HCT116 (cell line): ENCODE measurements around the gene MAPKAP1.

Source experiments
- ATF3 ChIP-seq: IDR thresholded peaks from 2 replicates; pipeline ENCODE4 v1.6.1; 2012
- CTCF ChIP-seq, 3 experiments: fragments of 200-600 bp in 1 of 3; sonication (generic) in 1 of 3; IDR thresholded peaks in 2 of 3; conservative IDR thresholded peaks in 1 of 3; 2 replicates each; pipeline ENCODE4 v1.5.1; 2012 to 2017; ENCODE audit warnings: low read depth in 2 of 3, low read length in 2 of 3, antibody characterized with exemption in 1 of 3, borderline replicate concordance in 1 of 3, control low read depth in 1 of 3, mild to moderate bottlenecking in 1 of 3, mixed read lengths in 1 of 3, mixed run types in 1 of 3, moderate library complexity in 1 of 3; ENCODE audit not compliant: insufficient read depth in 1 of 3
- EZH2 ChIP-seq: fragments of 200-600 bp; sonication (generic); IDR thresholded peaks from 2 replicates; pipeline ENCODE4 v1.6.1; 2017; ENCODE audit warnings: antibody characterized with exemption, mixed run types
- EZH2phosphoT487 ChIP-seq: fragments of 200-600 bp; IDR thresholded peaks from 2 replicates; pipeline ENCODE4 v1.6.1; 2018; ENCODE audit warnings: antibody characterized with exemption, borderline replicate concordance
- FOSL1 ChIP-seq: IDR thresholded peaks from 2 replicates; pipeline ENCODE4 v1.6.1; 2012; ENCODE audit warnings: low read depth
- JUND ChIP-seq: IDR thresholded peaks from 2 replicates; pipeline ENCODE4 v1.6.1; 2012
- POLR2A ChIP-seq: IDR thresholded peaks from 2 replicates; pipeline ENCODE4 v1.7.0; 2011; ENCODE audit warnings: borderline replicate concordance; ENCODE audit not compliant: insufficient read depth, insufficient read length; ENCODE audit errors: extremely low read depth
- POLR2AphosphoS5 ChIP-seq: IDR thresholded peaks from 2 replicates; pipeline ENCODE4 v1.6.1; 2011; ENCODE audit warnings: mild to moderate bottlenecking, low read depth, low read length, moderate library complexity
- RAD21 ChIP-seq: IDR thresholded peaks from 2 replicates; pipeline ENCODE4 v1.6.1; 2012; ENCODE audit warnings: low read depth, mild to moderate bottlenecking
- REST ChIP-seq: IDR thresholded peaks from 2 replicates; pipeline ENCODE4 v1.6.1; 2012; ENCODE audit warnings: low read depth
- SIN3A ChIP-seq: IDR thresholded peaks from 2 replicates; pipeline ENCODE4 v1.6.1; 2012; ENCODE audit warnings: low read depth
- TCF7L2 ChIP-seq: IDR thresholded peaks from 2 replicates; pipeline ENCODE4 v1.7.0; 2011; ENCODE audit warnings: borderline replicate concordance, inconsistent platforms; ENCODE audit not compliant: insufficient read depth, insufficient read length; ENCODE audit errors: extremely low read depth
- YY1 ChIP-seq: IDR thresholded peaks from 2 replicates; pipeline ENCODE4 v1.6.1; 2011; ENCODE audit warnings: low read length, low read depth, moderate library complexity, mild to moderate bottlenecking; ENCODE audit not compliant: insufficient replicate concordance; ENCODE audit errors: extremely low read depth

- no peak for TF ChIP-seq POLR2AphosphoS5
- no peak for TF ChIP-seq YY1
- TF ChIP-seq CTCF (IDR thresholded peaks at IDR 0.05 in 2 of 3, conservative IDR thresholded peaks at IDR 0.05 in 1 of 3; ENCODE audit: borderline replicate concordance in 1 of 3, insufficient read depth in 1 of 3, low read depth in 2 of 3, low read length in 2 of 3), result no peak
- no peak for TF ChIP-seq EZH2phosphoT487
- TF ChIP-seq ATF3, result no peak
- no peak for TF ChIP-seq RAD21
- no peak for TF ChIP-seq POLR2A
- TF ChIP-seq JUND, result no peak
- no peak for TF ChIP-seq SIN3A
- no peak for TF ChIP-seq EZH2
- no peak for TF ChIP-seq FOSL1
- no peak for TF ChIP-seq REST
- no peak for TF ChIP-seq TCF7L2
These were observed 54.8 kb downstream of the MAPKAP1 start for GRCh38 chr9:125652233-125652594.
